WTC11 (cell line): ENCODE data around the gene GFOD1.

Experiments used
- NFYB ChIP-seq: sonication (generic); formaldehyde crosslinking; conservative IDR thresholded peaks from 2 replicates; pipeline ENCODE4 v1.8.0; 2022; ENCODE audit warnings: low read depth, missing genetic modification reagents
- TF ChIP-seq, protein P1 (sequence below): fragments of 200-600 bp; IDR thresholded peaks from 2 replicates; pipeline ENCODE4 v1.8.0; 2022; ENCODE audit warnings: antibody characterized with exemption

DNA sequence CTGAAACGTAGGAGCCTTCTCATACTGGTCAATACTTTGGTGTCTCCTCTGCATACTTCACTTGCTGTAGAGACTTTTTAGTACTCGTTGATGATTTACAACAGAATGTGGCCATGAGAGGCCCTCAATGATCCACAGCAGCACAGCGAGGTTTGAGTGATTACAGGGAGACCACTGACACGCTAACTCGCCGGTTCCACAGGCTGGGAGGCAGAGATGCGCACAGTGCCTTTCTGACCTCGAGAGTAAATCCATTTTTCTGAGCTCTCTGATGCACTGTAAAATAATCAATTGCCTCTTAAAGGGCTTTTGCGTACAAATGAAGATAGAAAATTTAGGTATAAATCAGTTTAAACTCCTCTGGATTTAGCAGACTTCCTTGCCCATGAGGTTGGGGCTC, 102.9 kb downstream of the GFOD1 start:
- TF ChIP-seq NFYB (CRISPR knock-in tag), result no peak
- TF ChIP-seq, protein P1, sequence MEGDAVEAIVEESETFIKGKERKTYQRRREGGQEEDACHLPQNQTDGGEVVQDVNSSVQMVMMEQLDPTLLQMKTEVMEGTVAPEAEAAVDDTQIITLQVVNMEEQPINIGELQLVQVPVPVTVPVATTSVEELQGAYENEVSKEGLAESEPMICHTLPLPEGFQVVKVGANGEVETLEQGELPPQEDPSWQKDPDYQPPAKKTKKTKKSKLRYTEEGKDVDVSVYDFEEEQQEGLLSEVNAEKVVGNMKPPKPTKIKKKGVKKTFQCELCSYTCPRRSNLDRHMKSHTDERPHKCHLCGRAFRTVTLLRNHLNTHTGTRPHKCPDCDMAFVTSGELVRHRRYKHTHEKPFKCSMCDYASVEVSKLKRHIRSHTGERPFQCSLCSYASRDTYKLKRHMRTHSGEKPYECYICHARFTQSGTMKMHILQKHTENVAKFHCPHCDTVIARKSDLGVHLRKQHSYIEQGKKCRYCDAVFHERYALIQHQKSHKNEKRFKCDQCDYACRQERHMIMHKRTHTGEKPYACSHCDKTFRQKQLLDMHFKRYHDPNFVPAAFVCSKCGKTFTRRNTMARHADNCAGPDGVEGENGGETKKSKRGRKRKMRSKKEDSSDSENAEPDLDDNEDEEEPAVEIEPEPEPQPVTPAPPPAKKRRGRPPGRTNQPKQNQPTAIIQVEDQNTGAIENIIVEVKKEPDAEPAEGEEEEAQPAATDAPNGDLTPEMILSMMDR, result no peak
